Astrocyte of the hippocampus (primary cell): ENCODE results near the gene AOX1.
"Not testable (repeated sequence)": the region's sequence is repeated elsewhere in the genome, so short reads cannot be mapped to it uniquely, and the experiment has no call there.

Experiments
- DNase-seq: peaks from one replicate; pipeline ENCODE4 v3.0.0; 2011; ENCODE audit warnings: low read depth, low spot score

AOX1 gene

DNA sequence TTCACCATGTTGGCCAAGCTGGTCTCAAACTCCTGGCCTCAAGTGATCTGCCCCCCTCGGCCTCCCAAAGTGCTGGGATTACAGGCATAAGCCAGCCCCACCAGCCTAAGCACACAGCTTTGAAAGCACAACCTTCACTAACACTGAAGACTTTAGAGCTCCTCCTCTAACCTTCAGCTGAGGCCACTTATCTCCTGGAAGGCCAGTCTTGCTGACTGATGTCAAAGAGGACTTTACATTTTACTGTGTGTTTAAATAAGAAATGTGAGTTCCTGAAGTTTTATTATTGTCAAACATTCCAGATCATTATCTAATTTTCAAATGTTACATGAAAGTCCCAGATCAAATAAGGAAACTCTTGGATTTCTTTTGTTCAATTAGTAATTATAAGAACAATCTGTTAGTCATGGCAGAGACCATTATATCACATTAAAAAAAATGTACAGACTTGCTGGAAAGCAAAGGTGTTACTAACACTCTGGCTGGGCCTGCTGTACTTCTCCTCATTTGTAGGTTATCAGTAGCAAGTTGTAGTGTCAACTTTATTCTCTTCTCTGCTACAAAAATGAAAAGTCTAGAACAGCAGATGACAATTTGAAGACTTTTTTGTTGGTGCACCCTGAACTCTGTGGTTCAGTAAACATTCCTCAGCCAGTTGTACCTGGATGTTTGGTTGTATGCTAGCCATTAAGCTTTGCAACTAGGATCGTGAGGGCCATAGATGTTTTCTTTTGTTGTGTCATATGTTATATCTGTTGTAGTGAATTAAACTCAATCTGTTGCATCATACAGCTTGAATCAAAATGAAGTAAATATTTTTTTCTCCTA lies 80.0 kb downstream of the AOX1 start:
- no peak for DNase-seq

GRCh38 chr2:200667413-200667812 lies 81.6 kb downstream of the AOX1 start:
- no peak for DNase-seq

- no peak for DNase-seq
Measured at GRCh38 chr2:200668478-200668877, 82.7 kb downstream of the AOX1 start.

DNA sequence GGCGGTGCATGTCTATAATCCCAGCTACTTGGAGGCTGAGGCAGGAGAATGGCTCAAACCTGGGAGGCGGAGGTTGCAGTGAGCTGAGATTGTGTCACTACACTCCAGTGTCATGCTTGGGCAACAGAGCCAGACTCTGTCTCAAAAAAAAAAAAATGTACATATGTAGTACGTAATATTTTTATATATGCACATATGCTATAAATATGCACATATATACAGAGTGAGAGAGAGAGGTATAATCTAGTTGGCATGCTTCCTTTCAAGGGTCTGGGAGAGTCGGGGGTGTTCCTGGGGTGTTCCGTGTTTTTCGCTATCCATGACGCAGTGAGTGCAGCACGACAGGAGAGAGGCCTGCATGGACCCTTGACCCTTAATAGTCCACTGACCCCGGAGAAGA lies 83.5 kb downstream of the AOX1 start:
- DNase-seq, result no peak

DNA sequence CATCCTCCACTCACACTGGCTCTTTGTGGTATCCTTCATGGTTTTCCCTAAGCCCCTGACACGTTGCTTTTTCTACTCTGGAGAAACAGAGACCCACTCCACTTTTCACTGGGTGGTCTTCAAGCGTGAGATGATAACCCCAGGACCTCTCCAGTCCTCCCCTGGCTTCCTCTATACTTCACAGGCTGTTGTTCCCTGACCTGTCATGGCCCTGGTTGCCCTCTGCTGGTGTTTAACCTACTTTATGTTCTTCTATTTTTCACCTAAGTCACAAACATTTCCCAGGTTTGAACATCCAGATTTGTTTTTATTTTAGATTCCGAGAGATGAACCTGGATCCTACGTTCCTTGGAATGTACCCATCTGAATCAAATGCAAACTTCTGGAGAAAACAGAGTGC lies 84.5 kb downstream of the AOX1 start:
- DNase-seq, result no peak

DNA sequence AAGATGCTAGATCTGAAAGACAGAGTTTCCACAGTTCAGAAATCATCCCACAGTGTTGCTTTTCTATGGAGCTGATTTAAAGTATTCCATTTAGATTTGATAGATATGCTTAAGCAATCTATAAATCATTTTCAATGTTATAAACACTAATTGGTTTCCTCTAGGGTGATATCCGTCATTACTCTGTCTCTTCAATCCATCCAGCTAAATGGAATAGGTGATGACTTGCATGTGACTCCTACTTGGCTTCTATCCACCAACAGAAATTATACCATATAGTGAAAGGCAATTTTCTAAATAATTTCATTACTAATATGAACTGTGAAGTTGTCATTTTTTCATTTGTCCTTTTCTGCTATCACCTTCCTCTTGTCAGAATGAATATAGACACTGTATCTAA lies 84.9 kb downstream of the AOX1 start:
- no peak for DNase-seq

DNA sequence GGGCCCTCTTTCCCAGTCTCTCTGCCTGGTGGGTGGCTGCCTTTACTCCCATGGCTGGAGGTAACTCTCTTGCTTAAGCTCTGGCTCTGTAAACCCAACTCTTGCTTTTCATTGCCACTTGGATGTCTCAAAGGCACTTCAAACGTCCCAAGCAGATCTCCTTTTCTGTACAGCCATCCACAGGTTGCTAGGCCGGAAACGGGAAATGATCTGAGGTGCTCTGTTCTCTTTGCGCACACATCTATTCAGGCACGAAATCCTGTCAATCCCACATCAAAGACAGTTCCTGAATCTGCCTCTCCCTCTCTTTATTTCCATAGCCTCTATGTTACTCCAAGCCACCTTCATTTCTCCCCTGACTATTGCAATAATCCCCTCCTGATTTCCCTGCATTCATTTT lies 87.4 kb downstream of the AOX1 start:
- DNase-seq, result no peak

GRCh38 chr2:200674837-200675236 lies 89.0 kb downstream of the AOX1 start:
- DNase-seq, result no peak

- no peak for DNase-seq
Measured at GRCh38 chr2:200677171-200677570, 91.4 kb downstream of the AOX1 start.

- peak; percentile 82 for DNase-seq
Measured at GRCh38 chr2:200677721-200678532, 92.1 kb downstream of the AOX1 start.

DNA sequence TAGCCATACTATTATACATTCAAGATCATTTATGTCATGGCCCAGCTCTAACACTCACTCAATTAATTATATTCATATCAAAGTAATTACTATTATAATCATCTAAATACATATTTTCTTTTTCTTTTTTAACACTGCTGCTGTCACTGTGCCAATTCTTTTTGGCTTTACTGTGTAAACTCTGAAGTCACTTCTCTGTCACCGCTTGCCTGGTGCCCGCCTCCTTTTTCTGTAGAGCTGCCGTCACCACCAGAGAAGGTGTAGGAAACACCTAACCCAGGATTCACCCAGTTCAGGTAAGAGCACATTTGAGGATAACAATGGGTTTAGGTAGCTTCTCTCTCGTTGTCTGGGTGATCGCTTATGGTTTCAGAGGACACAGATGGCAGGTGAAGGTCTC lies 93.3 kb downstream of the AOX1 start:
- DNase-seq, result no peak

GRCh38 chr2:200679535-200679934 lies 93.7 kb downstream of the AOX1 start:
- DNase-seq, result no peak

DNA sequence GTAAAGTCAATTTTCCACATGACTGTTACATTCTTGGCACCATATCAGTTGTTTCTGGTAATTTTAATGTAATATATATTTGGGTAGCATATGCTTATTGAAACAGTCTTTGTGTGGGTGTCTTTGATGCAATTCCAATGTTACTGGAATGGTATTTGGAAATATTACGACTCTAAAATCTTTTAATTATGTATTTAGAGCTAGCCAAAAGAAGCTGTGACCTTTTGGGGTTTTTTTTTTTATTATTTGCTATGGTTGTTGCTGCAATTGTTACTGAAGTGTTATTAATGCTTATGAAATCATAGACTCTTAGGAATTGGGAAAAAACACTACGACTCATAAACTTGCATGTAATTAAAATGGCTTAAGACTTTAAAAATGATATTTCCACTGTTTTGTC lies 95.9 kb downstream of the AOX1 start:
- no peak for DNase-seq

DNA sequence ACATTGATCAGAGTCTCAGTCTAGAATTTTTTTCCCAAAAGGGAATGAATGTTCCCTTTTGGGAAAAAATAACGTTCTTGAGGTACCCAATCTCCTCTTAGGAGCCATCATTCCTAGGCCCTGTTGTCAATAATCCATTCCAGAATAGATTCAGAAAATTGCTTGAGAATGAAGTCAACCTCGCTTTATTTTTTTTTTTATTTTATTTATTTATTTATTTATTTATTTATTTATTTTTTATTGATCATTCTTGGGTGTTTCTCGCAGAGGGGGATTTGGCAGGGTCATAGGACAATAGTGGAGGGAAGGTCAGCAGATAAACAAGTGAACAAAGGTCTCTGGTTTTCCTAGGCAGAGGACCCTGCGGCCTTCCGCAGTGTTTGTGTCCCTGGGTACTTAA lies 96.6 kb downstream of the AOX1 start:
- DNase-seq, result not testable (repeated sequence)

DNA sequence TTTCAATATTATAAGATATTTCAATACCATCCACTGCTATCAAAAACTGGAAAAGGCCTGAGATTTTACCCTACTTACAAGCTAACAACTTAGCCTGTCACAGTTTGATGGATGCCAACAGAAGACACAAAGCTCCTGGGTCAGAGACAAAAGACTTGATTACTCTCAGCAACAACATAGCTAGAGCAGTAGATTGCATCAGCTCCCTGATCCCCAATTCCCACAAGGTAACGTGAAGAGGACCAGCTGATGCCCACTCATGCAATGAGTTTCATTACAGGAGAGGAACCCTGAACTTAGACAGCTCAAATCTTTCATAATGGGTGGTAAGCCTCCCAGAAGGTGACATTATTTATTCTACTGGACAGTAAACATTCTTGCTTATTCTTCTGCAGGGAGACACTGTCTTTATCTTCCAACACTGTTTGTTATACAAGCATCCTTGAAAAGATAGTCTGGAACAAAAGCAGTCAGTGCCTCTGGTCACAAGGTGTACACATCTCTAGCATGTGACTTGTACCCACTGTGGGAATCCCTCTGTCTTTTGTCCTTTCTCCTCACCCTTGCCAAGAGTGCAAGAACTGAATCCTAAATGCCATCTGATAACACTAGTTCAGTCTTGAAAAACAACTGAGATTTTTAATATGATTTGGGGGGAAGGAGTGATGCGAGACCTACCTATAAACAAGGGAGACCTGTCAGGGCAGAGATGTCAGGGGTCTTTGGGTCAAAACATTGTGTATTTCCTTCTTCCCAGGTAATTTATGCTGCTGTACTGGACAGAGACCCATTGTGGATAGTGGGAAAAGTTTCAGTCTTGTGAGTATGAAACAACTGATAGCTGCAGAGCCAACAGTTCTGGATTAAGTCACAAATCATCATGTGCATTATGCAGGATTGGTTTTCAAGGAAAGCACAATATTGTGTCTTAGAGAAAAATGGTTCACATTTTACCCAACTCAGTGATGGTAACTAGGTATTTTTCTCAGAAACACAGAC lies 102.4 kb downstream of the AOX1 start:
- no peak for DNase-seq

- DNase-seq, result no peak
Measured at GRCh38 chr2:200689115-200689514, 103.3 kb downstream of the AOX1 start.

- DNase-seq, result no peak
Measured at GRCh38 chr2:200693836-200694470, 108.1 kb downstream of the AOX1 start.

- DNase-seq, result no peak
Measured at GRCh38 chr2:200695191-200695590, 109.4 kb downstream of the AOX1 start.

GRCh38 chr2:200695601-200696000 lies 109.8 kb downstream of the AOX1 start:
- DNase-seq, result no peak

- DNase-seq, result no peak
Measured at GRCh38 chr2:200698217-200698616, 112.4 kb downstream of the AOX1 start.

DNA sequence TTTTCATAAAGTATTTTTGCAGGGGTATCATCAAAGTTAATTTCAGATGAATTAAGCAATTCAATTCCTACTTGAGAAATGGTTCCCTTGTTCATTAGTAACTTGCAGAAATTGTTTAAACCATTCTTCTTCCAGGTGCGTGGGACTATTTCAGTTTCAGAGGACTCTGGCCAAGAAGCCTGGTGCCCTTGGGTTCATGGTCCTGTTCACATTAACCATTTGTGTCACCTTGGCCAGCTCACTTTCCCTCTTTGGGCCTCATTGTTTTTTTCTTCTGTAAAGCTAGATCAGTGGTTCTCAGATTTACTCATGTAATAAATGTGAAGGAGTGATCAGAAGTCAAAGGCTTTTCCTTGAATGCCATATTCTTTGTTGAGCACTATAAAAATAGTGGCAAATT lies 113.5 kb downstream of the AOX1 start:
- no peak for DNase-seq
